GM12892 (cell line): ENCODE measurements around the gene SPG11.

Experiments used
- POLR2A ChIP-seq: IDR thresholded peaks from 2 replicates; pipeline ENCODE4 v1.6.1; 2011; ENCODE audit warnings: low read depth, low read length, control low read depth
- POLR2AphosphoS5 ChIP-seq: IDR thresholded peaks from 2 replicates; pipeline ENCODE4 v1.6.1; 2011; ENCODE audit warnings: low read depth, low read length, control low read depth
- TAF1 ChIP-seq: IDR thresholded peaks from 2 replicates; pipeline ENCODE4 v1.6.1; 2011; ENCODE audit warnings: low read depth, mild to moderate bottlenecking, control low read depth, low read length, borderline replicate concordance

DNA sequence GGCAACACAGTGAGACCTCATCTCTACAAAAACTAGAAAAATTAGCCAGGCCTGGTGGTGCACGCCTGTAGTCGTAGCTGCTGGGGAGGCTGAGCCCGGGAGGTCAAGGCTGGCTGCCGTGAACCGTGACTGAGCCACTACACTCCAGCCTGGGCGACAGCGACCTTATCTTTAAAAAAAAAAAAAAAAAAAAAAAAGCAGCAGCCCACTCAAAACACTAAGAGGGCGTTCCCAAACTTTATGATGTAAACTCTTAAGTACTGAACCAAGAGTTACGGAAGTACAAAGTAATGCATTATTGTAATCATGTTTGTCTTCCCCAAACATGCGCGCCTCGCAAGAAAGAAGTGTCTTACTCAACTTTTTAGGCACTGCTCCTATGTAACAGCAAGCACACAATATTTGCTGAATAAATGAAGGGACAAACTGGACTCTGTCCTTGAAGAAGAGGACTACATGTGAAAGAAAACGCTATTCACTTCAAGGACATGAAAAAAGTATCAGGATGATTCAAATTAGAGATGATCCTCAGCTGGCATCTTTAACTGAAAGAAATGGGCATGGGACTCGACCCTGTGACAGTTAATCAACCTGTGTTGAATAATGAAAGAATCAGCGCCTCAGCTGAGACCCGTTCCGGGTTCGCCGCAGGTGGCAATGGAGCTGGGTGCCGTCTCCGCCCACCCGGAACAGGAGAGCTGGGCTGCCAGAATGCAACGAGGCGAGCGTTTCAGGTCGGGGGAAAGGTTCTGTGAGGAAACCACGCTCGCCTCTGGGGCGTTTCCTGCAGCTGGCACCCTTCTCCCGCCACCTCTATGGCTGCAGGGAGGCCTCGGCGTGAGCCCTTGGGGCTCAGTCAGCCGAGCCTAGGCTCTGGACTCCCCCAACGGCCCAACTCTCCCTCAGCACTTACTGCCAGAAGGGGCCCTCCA is 718 bp downstream of the SPG11 start:
- peak; percentile 77 for TF ChIP-seq POLR2AphosphoS5
- TF ChIP-seq POLR2A: peak; percentile 73; the same call in 1 of the 2 replicates
- no peak; the same call in 1 of the 2 replicates for TF ChIP-seq TAF1
